Neuronal stem cell (in vitro differentiated cells): ENCODE data around the gene TIAM2.

Experiments used
- DNase-seq: peaks from one replicate; pipeline ENCODE4 v3.0.0-alpha.2; 2013; ENCODE audit warnings: low spot score
- H2AFZ ChIP-seq: one replicate; pipeline ENCODE4 v1.6.1; 2013; ENCODE audit warnings: mild to moderate bottlenecking, low read length, inconsistent platforms
- H2AK5ac ChIP-seq: 2 replicates; pipeline ENCODE4 v1.6.1; 2013; ENCODE audit warnings: low read depth, mild to moderate bottlenecking, inconsistent platforms, low read length, moderate library complexity, mixed read lengths
- H2BK120ac ChIP-seq: 2 replicates; pipeline ENCODE4 v1.6.1; 2013; ENCODE audit warnings: low read depth, mild to moderate bottlenecking, inconsistent platforms, low read length, moderate library complexity, mixed read lengths
- H2BK12ac ChIP-seq: one replicate; pipeline ENCODE4 v1.6.1; 2013; ENCODE audit warnings: low read length, inconsistent platforms
- H2BK15ac ChIP-seq: 2 replicates; pipeline ENCODE4 v1.6.1; 2013; ENCODE audit warnings: mild to moderate bottlenecking, low read length, inconsistent platforms, mixed read lengths
- H2BK5ac ChIP-seq: one replicate; pipeline ENCODE4 v1.6.1; 2013; ENCODE audit warnings: inconsistent platforms, mild to moderate bottlenecking, low read length, moderate library complexity
- H3K14ac ChIP-seq: one replicate; pipeline ENCODE4 v1.6.1; 2013; ENCODE audit warnings: low read length, inconsistent platforms
- H3K18ac ChIP-seq: 2 replicates; pipeline ENCODE4 v1.6.1; 2013; ENCODE audit warnings: low read length, inconsistent platforms
- H3K23ac ChIP-seq: 2 replicates; pipeline ENCODE4 v1.6.1; 2013; ENCODE audit warnings: low read depth, mild to moderate bottlenecking, mixed read lengths, low read length, inconsistent platforms; ENCODE audit not compliant: poor library complexity
- H3K27ac ChIP-seq: replicated peaks from 3 replicates; pipeline ENCODE4 v1.5.1; 2013; ENCODE audit warnings: low read length, inconsistent platforms
- H3K27me3 ChIP-seq, 3 experiments: 2 replicates each; pipeline ENCODE4 v1.6.1; 2013; ENCODE audit warnings: low read length in 3 of 3, mild to moderate bottlenecking in 2 of 3, inconsistent platforms in 1 of 3, low read depth in 1 of 3, mixed read lengths in 1 of 3, moderate library complexity in 1 of 3; ENCODE audit not compliant: control insufficient read depth in 3 of 3, insufficient read depth in 3 of 3
- H3K36me3 ChIP-seq, 2 donors: replicated peaks in 1 of 2; 2 replicates each; pipeline ENCODE4 v1.6.1; 2013; ENCODE audit warnings: low read length in 2 of 2; ENCODE audit not compliant: control insufficient read depth in 2 of 2, insufficient read depth in 2 of 2
- H3K4ac ChIP-seq: 2 replicates; pipeline ENCODE4 v1.6.1; 2013; ENCODE audit warnings: inconsistent platforms, mild to moderate bottlenecking, low read length, moderate library complexity
- H3K4me1 ChIP-seq, 2 donors: 1 replicate in 1 of 2; 2 replicates in 1 of 2; pipeline ENCODE4 v1.6.1; 2013; ENCODE audit warnings: low read length in 2 of 2, low read depth in 1 of 2; ENCODE audit not compliant: control insufficient read depth in 2 of 2, insufficient read depth in 1 of 2
- H3K4me2 ChIP-seq: one replicate; pipeline ENCODE4 v1.6.1; 2013; ENCODE audit warnings: mild to moderate bottlenecking, low read length, inconsistent platforms; ENCODE audit not compliant: insufficient read depth, poor library complexity, severe bottlenecking
- H3K4me3 ChIP-seq, 2 donors: 2 replicates each; pipeline ENCODE4 v1.5.1; 2013; ENCODE audit warnings: low read length in 2 of 2, mild to moderate bottlenecking in 2 of 2, inconsistent platforms in 1 of 2, moderate library complexity in 1 of 2
- H3K79me1 ChIP-seq: one replicate; pipeline ENCODE4 v1.6.1; 2013; ENCODE audit warnings: low read depth, mild to moderate bottlenecking, inconsistent platforms, low read length, moderate library complexity
- H3K9ac ChIP-seq: one replicate; pipeline ENCODE4 v1.6.1; 2013; ENCODE audit warnings: mild to moderate bottlenecking, low read depth, low read length, inconsistent platforms; ENCODE audit not compliant: poor library complexity
- H3K9me3 ChIP-seq, 2 donors: replicated peaks in 1 of 2; 2 replicates each; pipeline versions ENCODE3 to v1.6.1; 2013; ENCODE audit warnings: low read length in 2 of 2, mild to moderate bottlenecking in 2 of 2, inconsistent platforms in 1 of 2, low read depth in 1 of 2, mixed read lengths in 1 of 2, moderate library complexity in 1 of 2; ENCODE audit not compliant: control insufficient read depth in 2 of 2, insufficient read depth in 1 of 2
- H4K8ac ChIP-seq: one replicate; pipeline ENCODE4 v1.6.1; 2013; ENCODE audit warnings: low read depth, mild to moderate bottlenecking, inconsistent platforms, low read length, moderate library complexity
- H4K91ac ChIP-seq: one replicate; pipeline ENCODE4 v1.6.1; 2013; ENCODE audit warnings: low read length, low read depth, mild to moderate bottlenecking, inconsistent platforms; ENCODE audit not compliant: poor library complexity
- WGBS, 2 donors: extraction: QIAGEN DNeasy Blood & Tissue Kit; methylation state at CpG; one replicate each; pipeline ENCODE4 v1.1.7; 2013; ENCODE audit warnings: missing lambda C conversion rate in 2 of 2, mixed read lengths in 1 of 2; ENCODE audit not compliant: insufficient read length in 2 of 2, insufficient replicate concordance in 1 of 2; ENCODE audit errors: extremely low coverage in 2 of 2; 5-methylcytosine and 5-hydroxymethylcytosine counted together

TIAM2 gene

DNA sequence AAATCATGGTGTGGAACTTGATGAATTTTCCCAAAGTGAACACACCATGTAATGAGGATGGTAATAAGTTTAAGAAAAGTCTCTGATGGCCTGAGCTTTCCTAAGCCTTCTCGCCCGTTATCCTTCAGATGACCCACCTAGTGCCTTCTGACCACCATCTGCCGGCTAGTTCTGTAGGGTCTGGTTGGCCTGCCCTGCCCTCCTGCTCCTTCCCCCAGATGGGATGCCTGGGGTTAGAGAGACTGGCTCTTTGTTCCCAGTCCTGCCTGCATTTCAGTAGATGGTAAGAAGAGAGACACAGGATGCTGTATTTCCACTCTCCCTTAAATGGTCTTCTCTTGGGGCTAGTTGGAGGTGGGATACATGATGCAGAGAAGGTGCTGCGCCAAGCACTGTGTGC lies 43.0 kb downstream of the TIAM2 start:
- no peak overlapping the region for H3K4me3 ChIP-seq
- H4K91ac ChIP-seq = no peak overlapping the region
- no peaks in the 10 kb centered on the region for H3K27me3 ChIP-seq
- H3K4me2 ChIP-seq = no peak overlapping the region
- no peak overlapping the region for H3K4ac ChIP-seq
- DNase-seq = no peak
- H3K9me3 ChIP-seq = peaks cover 0 to 8% of the 10 kb centered on the region in 2 donors
- H2BK120ac ChIP-seq = no peak overlapping the region
- no peak overlapping the region for H2BK12ac ChIP-seq
- H3K14ac ChIP-seq = no peak overlapping the region
- no peak overlapping the region for H3K27ac ChIP-seq
- H3K9ac ChIP-seq = no peak overlapping the region
- H2BK15ac ChIP-seq = no peak overlapping the region
- H4K8ac ChIP-seq = no peak overlapping the region
- no peak overlapping the region for H3K23ac ChIP-seq
- H3K4me1 ChIP-seq = peaks cover 0 to 3% of the 10 kb centered on the region in 2 donors
- no peaks in the 10 kb centered on the region for H3K36me3 ChIP-seq
- WGBS, 2 donors = no CpG with 5 or more reads among the region's 4 CpGs
- H2BK5ac ChIP-seq = no peak overlapping the region
- no peak overlapping the region for H3K18ac ChIP-seq
- H2AK5ac ChIP-seq = no peak overlapping the region
- no peaks in the 10 kb centered on the region for H3K79me1 ChIP-seq
- no peak overlapping the region for H2AFZ ChIP-seq

DNA sequence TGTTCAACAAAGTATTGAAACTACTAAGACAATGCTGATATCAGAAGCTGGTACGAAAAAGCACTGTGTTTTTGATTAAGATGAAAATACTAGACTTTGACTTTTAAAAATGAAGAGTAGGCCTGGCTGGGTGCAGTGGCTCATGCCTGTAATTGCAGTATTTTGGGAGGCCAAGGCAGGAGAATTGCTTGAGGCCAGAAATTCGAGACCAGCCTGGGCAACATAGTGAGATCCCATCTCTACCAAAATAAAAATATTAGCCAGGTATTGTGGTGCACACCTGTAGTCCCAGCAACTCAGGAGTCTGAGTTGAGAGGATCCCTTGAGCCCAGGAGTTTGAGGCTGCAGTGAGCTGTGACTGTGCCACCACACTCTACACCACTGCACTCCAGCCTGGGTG lies 43.4 kb downstream of the TIAM2 start:
- no peak for DNase-seq
- no peaks in the 10 kb centered on the region for H3K36me3 ChIP-seq

DNA sequence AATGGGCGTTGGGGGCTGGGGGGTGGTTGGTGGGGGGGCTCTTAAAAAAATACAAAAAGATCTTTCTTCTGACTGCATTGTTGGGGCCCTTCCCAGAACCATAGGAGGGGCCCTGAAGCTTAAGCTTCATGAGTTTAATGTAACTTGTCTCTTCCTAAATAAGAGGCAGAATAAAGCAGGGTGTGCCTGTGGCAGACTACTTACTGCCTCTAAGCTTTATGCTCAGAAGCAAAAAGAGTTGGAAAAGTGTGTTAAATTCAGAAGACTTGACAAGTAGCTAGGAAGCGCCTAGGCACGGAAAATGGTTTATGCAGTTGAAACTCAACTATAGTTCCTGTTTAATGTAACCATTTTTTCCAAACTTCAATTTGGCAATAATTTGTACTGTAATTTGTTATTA lies 44.5 kb downstream of the TIAM2 start:
- H3K27me3 ChIP-seq = no peaks in the 10 kb centered on the region
- H3K4me2 ChIP-seq = no peak overlapping the region
- no peak overlapping the region for H3K27ac ChIP-seq
- H3K36me3 ChIP-seq = no peaks in the 10 kb centered on the region
- H2BK15ac ChIP-seq = no peak overlapping the region
- H2AK5ac ChIP-seq = no peak overlapping the region
- no peak for DNase-seq
- WGBS, 2 donors = no CpG with 5 or more reads among the region's 3 CpGs
- H3K4ac ChIP-seq = no peak overlapping the region
- H2BK12ac ChIP-seq = no peak overlapping the region
- H3K14ac ChIP-seq = no peak overlapping the region
- no peak overlapping the region for H3K9ac ChIP-seq
- no peak overlapping the region for H4K91ac ChIP-seq
- H3K79me1 ChIP-seq = no peaks in the 10 kb centered on the region
- no peak overlapping the region for H3K18ac ChIP-seq
- H2BK120ac ChIP-seq = no peak overlapping the region
- H4K8ac ChIP-seq = no peak overlapping the region
- H3K23ac ChIP-seq = no peak overlapping the region
- H2BK5ac ChIP-seq = no peak overlapping the region
- H2AFZ ChIP-seq = no peak overlapping the region
- no peak overlapping the region for H3K4me3 ChIP-seq
- peaks cover 0 to 3% of the 10 kb centered on the region in 2 donors for H3K4me1 ChIP-seq
- peaks cover 0 to 4% of the 10 kb centered on the region in 2 donors for H3K9me3 ChIP-seq

More for the DNA sequence above, 43.4 kb downstream of the TIAM2 start:
- H3K4me2 ChIP-seq = no peak overlapping the region
- no peak overlapping the region for H3K4me3 ChIP-seq
- H3K79me1 ChIP-seq = no peaks in the 10 kb centered on the region
- no peak overlapping the region for H2BK12ac ChIP-seq
- H3K9ac ChIP-seq = no peak overlapping the region
- peaks cover 0 to 8% of the 10 kb centered on the region in 2 donors for H3K9me3 ChIP-seq
- no CpG with 5 or more reads among the region's 2 CpGs for WGBS, 2 donors
- no peak overlapping the region for H4K91ac ChIP-seq
- no peaks in the 10 kb centered on the region for H3K27me3 ChIP-seq
- no peak overlapping the region for H3K18ac ChIP-seq
- H3K23ac ChIP-seq = no peak overlapping the region
- no peak overlapping the region for H2BK15ac ChIP-seq
- no peak overlapping the region for H3K27ac ChIP-seq
- H2AFZ ChIP-seq = no peak overlapping the region
- H4K8ac ChIP-seq = no peak overlapping the region
- H2BK5ac ChIP-seq = no peak overlapping the region
- peaks cover 0 to 3% of the 10 kb centered on the region in 2 donors for H3K4me1 ChIP-seq
- H2BK120ac ChIP-seq = no peak overlapping the region
- no peak overlapping the region for H3K14ac ChIP-seq
- H3K4ac ChIP-seq = no peak overlapping the region
- H2AK5ac ChIP-seq = no peak overlapping the region

DNA sequence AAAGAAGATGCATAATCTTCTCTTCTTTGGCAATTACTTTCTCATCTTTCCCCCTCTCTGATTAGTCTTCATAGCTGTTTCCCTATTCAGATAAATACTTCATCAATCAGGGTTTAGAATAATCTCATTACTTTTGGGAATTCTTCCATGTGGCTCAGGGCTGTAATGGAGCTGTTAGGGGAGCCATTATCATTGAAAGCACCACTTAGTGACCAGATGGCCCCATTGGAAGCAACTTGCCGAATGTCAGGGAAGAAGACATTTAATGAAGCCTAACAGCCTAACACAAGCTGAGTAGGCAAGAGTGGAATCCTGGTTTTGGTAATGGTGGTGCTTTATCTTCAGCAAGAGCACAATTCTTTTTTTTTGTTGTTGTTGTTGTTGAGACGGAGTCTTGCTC lies 45.0 kb downstream of the TIAM2 start:
- Histone ChIP-seq H3K79me1 (no peaks in the 10 kb centered on the region), H3K14ac (no peak overlapping the region), H2BK15ac (no peak overlapping the region), H2AFZ (no peak overlapping the region), H3K4ac (no peak overlapping the region), H4K8ac (no peak overlapping the region), H3K9me3 (peaks cover 0 to 4% of the 10 kb centered on the region in 2 donors), H3K4me1 (peaks cover 0 to 3% of the 10 kb centered on the region in 2 donors), H3K27ac (no peak overlapping the region), H3K9ac (no peak overlapping the region), H3K4me3 (no peak overlapping the region), H2BK120ac (no peak overlapping the region), H4K91ac (no peak overlapping the region), H3K4me2 (no peak overlapping the region), H2BK5ac (no peak overlapping the region), H3K27me3 (no peaks in the 10 kb centered on the region), H3K18ac (no peak overlapping the region), H2AK5ac (no peak overlapping the region), H2BK12ac (no peak overlapping the region), H3K23ac (no peak overlapping the region), H3K36me3 (no peaks in the 10 kb centered on the region)
- DNase-seq = no peak
- no CpG with 5 or more reads among the region's 2 CpGs for WGBS, 2 donors
